Fibroblast of the aortic adventitia (primary cell): Measurements from ENCODE around the gene CIB4. TPM values are rescaled to one million over a fixed set of nuclear protein-coding genes. Genes with fewer than 3 reads are reported as not detected.

Source experiments
- DNase-seq: peaks from one replicate; pipeline ENCODE4 v3.0.0-alpha.2; 2010; ENCODE audit warnings: low read depth
- H3K4me3 ChIP-seq: 2 replicates; pipeline ENCODE4 v1.5.1; 2011; ENCODE audit warnings: low read depth, mild to moderate bottlenecking, control low read depth, low read length, moderate library complexity
- total RNA-seq: library from RNA; depleted of rRNA; stranded (reverse); fragments of >200 nt; gene quantifications from 2 replicates; pipeline ENCODE4 v1.2.3, GENCODE V29; 2012; ENCODE audit warnings: low replicate concordance
- TF ChIP-seq, protein P1 (sequence below): IDR thresholded peaks from 2 replicates; pipeline ENCODE4 v1.5.1; 2011; ENCODE audit warnings: mild to moderate bottlenecking, low read length, control low read depth, inconsistent platforms; ENCODE audit not compliant: insufficient read depth

The CIB4 gene
- total RNA-seq, 1 donor = not detected

- TF ChIP-seq, protein P1, sequence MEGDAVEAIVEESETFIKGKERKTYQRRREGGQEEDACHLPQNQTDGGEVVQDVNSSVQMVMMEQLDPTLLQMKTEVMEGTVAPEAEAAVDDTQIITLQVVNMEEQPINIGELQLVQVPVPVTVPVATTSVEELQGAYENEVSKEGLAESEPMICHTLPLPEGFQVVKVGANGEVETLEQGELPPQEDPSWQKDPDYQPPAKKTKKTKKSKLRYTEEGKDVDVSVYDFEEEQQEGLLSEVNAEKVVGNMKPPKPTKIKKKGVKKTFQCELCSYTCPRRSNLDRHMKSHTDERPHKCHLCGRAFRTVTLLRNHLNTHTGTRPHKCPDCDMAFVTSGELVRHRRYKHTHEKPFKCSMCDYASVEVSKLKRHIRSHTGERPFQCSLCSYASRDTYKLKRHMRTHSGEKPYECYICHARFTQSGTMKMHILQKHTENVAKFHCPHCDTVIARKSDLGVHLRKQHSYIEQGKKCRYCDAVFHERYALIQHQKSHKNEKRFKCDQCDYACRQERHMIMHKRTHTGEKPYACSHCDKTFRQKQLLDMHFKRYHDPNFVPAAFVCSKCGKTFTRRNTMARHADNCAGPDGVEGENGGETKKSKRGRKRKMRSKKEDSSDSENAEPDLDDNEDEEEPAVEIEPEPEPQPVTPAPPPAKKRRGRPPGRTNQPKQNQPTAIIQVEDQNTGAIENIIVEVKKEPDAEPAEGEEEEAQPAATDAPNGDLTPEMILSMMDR = no peak
- no peak overlapping the region for H3K4me3 ChIP-seq
- DNase-seq = no peak
These were observed 62.0 kb downstream of the CIB4 start for GRCh38 chr2:26579025-26579722.

DNA sequence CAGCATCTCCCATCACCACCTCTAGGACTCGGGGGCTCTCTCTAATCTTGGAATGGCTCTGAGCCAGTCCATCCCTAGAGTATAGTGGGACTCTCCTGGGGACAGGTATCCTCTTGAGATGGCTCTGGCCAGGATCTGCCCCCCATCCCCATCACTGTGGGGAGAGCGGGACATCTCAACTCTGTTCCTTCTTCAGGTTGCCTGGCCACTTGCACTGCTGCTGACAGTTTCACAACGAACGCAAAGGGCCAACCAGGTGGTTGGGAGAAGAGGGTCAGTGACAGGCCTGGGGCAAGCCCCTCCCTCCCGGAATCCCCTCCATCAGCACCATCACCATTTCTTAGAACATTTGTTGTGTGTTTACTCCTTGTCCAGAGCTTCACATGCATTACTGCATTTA lies 62.6 kb downstream of the CIB4 start:
- H3K4me3 ChIP-seq = no peak overlapping the region
- DNase-seq = no peak
- TF ChIP-seq, protein P1 = no peak

- TF ChIP-seq, protein P1 = no peak
- H3K4me3 ChIP-seq = no peak overlapping the region
These were observed 63.1 kb downstream of the CIB4 start for GRCh38 chr2:26578113-26578458.

DNA sequence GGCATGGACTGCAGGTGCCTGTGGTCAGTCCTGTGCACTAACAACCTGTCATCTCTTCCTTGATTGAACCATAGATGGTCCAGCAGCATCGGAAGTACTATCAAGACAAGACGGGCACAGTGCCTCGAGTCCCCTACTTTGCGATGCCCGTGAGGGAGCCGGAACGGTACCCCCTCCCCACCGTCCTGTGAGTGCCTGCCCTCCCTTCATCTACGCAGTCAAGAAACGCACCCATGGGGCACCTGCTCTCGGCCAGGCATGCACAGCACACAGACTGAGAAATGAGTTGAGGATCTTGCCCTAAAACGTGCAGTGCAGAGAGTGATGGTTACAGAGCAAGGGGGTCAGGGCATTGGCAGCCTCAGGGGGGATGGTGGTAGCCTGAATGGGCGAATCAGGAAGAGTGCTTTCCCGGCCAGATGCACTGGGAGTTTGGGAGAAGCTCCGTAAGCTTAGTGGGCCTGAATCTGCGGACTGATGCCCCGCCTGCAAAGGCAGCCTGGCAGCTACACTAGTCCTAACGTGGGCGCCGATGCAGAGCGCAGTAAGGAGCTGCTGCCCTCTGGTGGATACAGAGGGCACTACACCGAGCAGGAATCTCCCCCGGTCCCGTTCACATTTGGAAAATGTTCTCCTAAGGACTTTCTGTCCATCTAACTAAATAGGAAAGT lies 63.6 kb downstream of the CIB4 start:
- DNase-seq = peak; percentile 66
- TF ChIP-seq, protein P1 = peak; percentile 99
- H3K4me3 ChIP-seq = no peak overlapping the region

More at GRCh38 chr2:26578113-26578458, 63.1 kb downstream of the CIB4 start:
- DNase-seq = no peak

DNA sequence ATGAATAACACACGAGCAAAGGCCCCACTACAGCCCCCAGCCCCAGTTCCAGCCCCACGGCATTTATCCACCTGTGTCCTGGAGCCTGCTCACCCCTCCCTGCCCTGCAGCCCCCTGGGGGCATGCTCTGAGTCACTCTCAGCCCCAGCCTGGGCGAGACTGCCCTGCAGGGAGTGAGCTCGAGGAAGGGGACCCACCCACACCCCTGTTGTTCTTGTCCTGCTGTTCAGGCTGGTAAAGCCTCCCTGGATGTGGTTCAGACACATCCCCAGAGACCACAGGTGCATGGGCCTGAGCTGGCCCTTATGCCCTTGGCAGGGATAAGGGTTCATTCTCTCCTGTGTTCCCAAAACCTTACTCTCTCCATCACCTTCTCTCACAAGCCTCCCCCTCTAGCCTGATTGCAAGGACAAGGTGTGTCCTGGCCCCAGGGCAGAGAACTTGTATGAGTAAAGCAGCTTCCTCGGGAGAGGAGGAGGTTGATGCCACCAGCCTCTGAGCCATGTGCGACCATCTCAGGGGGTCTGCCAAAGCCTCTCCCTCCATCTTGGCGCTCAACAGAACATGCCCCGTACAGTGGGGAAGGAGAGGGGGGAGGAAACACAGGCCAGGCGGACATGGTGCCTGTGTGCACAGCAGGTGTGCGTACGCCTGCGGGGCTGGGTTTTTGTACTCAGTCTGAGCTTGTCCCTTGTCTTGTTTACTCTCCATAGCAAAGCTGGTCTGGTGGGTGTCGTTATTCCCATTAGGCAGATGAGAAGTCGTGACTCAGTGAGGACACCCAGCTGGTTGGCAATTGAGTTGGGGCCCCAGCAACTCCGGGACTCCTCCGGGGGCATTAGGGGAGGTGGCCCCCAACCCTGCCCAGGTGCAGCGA lies 64.4 kb downstream of the CIB4 start:
- DNase-seq = no peak
- TF ChIP-seq, protein P1 = no peak
- H3K4me3 ChIP-seq = no peak overlapping the region

- TF ChIP-seq, protein P1 = no peak
- no peak overlapping the region for H3K4me3 ChIP-seq
- DNase-seq = no peak
These were observed 65.2 kb downstream of the CIB4 start for GRCh38 chr2:26575836-26576564.
